Bronchial epithelial cell (primary cell): ENCODE results near the gene POC1A. TPM values are rescaled to one million over a fixed set of nuclear protein-coding genes. Genes with fewer than 3 reads are reported as not detected.

Experiments used
- DNase-seq: peaks from one replicate; pipeline ENCODE4 v3.0.0-alpha.2; 2010; ENCODE audit warnings: low read depth
- FAIRE-seq: peaks from 2 replicates; lab custom pipeline; 2011; peaks lifted over from hg19 to GRCh38; lab: Jason Lieb, UNC
- H3K27me3 ChIP-seq: 2 replicates; pipeline ENCODE4 v1.5.1; 2011; ENCODE audit warnings: low read length; ENCODE audit not compliant: control insufficient read depth, insufficient read depth
- H3K36me3 ChIP-seq: 2 replicates; pipeline ENCODE4 v1.5.1; 2011; ENCODE audit warnings: low read length; ENCODE audit not compliant: control insufficient read depth, insufficient read depth
- H3K4me3 ChIP-seq: 2 replicates; pipeline ENCODE4 v1.5.1; 2011; ENCODE audit warnings: mild to moderate bottlenecking, low read depth, low read length, control low read depth
- CTCF ChIP-seq: IDR thresholded peaks from 2 replicates; pipeline ENCODE4 v1.5.1; 2011; ENCODE audit warnings: mild to moderate bottlenecking, moderate library complexity, low read length, control low read depth, inconsistent platforms; ENCODE audit not compliant: insufficient read depth, severe bottlenecking
- total RNA-seq: library from RNA; depleted of rRNA; stranded (reverse); fragments of >200 nt; gene quantifications from 2 replicates; pipeline ENCODE4 v1.2.1, GENCODE V29; 2014

POC1A gene
- total RNA-seq, 1 donor from 2014 or later: 1.8 TPM

GRCh38 chr3:52121464-52121805 is 32.8 kb downstream of the POC1A start:
- no peaks in the 10 kb centered on the region for H3K36me3 ChIP-seq
- no peak for TF ChIP-seq CTCF
- FAIRE-seq: no peak

GRCh38 chr3:52120556-52121463 is 33.4 kb downstream of the POC1A start:
- Histone ChIP-seq H3K4me3 (no peak overlapping the region), H3K27me3 (no peaks in the 10 kb centered on the region), H3K36me3 (no peaks in the 10 kb centered on the region)
- FAIRE-seq (no peak), DNase-seq (peak; percentile 72)
- TF ChIP-seq CTCF: no peak

More at GRCh38 chr3:52121464-52121805, 32.8 kb downstream of the POC1A start:
- Histone ChIP-seq H3K27me3 (no peaks in the 10 kb centered on the region), H3K4me3 (no peak overlapping the region)
- DNase-seq: no peak

GRCh38 chr3:52119826-52120225 is 34.4 kb downstream of the POC1A start:
- H3K36me3 ChIP-seq: no peaks in the 10 kb centered on the region
- no peak for FAIRE-seq
- TF ChIP-seq CTCF: no peak

GRCh38 chr3:52119099-52119498 is 35.1 kb downstream of the POC1A start:
- DNase-seq (no peak), FAIRE-seq (no peak)
- no peak for TF ChIP-seq CTCF
- no peak overlapping the region for H3K4me3 ChIP-seq
- H3K36me3 ChIP-seq: no peaks in the 10 kb centered on the region
- no peaks in the 10 kb centered on the region for H3K27me3 ChIP-seq

More at GRCh38 chr3:52119826-52120225, 34.4 kb downstream of the POC1A start:
- no peak overlapping the region for H3K4me3 ChIP-seq
- DNase-seq: no peak
- no peaks in the 10 kb centered on the region for H3K27me3 ChIP-seq

- no peaks in the 10 kb centered on the region for H3K27me3 ChIP-seq
- no peak overlapping the region for H3K4me3 ChIP-seq
- H3K36me3 ChIP-seq: no peaks in the 10 kb centered on the region
- TF ChIP-seq CTCF: no peak
- FAIRE-seq (no peak), DNase-seq (no peak)
Measured at GRCh38 chr3:52118156-52118875, 35.9 kb downstream of the POC1A start.
